Neural progenitor cell (in vitro differentiated cells): ENCODE data around the gene SDF4. TPM values are rescaled to one million over a fixed set of nuclear protein-coding genes. Genes with fewer than 3 reads are reported as not detected.
"Not testable (repeated sequence)": the region's sequence is repeated elsewhere in the genome, so short reads cannot be mapped to it uniquely, and the experiment has no call there.

Experiments
- DNase-seq: peaks from one replicate; pipeline ENCODE4 v3.0.0-alpha.2; 2016; ENCODE audit warnings: low spot score
- H2AFZ ChIP-seq: fragments of 200-600 bp; sonication (generic); replicated peaks from 2 replicates; pipeline ENCODE4 v1.6.1; 2016; ENCODE audit warnings: antibody characterized with exemption
- H3F3A ChIP-seq: fragments of 200-600 bp; sonication (generic); 2 replicates; pipeline ENCODE4 v1.6.1; 2016; ENCODE audit warnings: antibody characterized with exemption, low read depth
- H3K27ac ChIP-seq: fragments of 200-600 bp; sonication (generic); 2 replicates; pipeline ENCODE4 v1.5.1; 2016; ENCODE audit warnings: mild to moderate bottlenecking
- H3K27me3 ChIP-seq: fragments of 200-600 bp; sonication (generic); 2 replicates; pipeline ENCODE4 v1.6.1; 2016; ENCODE audit warnings: mild to moderate bottlenecking, moderate library complexity
- H3K36me3 ChIP-seq: fragments of 200-600 bp; sonication (generic); 2 replicates; pipeline ENCODE4 v1.5.1; 2016
- H3K4me1 ChIP-seq: fragments of 200-600 bp; sonication (generic); 2 replicates; pipeline ENCODE4 v1.6.1; 2016; ENCODE audit warnings: mixed run types
- H3K4me2 ChIP-seq: fragments of 200-600 bp; sonication (generic); 2 replicates; pipeline ENCODE4 v1.6.1; 2016
- H3K4me3 ChIP-seq: fragments of 200-600 bp; sonication (generic); 2 replicates; pipeline ENCODE4 v1.5.1; 2016
- H3K79me2 ChIP-seq: fragments of 200-600 bp; sonication (generic); 2 replicates; pipeline ENCODE4 v1.6.1; 2016; ENCODE audit warnings: low read depth
- H3K9ac ChIP-seq: fragments of 200-600 bp; sonication (generic); 2 replicates; pipeline ENCODE4 v1.6.1; 2016
- H3K9me3 ChIP-seq: fragments of 200-600 bp; sonication (generic); 2 replicates; pipeline ENCODE4 v1.5.1; 2016; ENCODE audit warnings: low read depth
- H4K20me1 ChIP-seq: fragments of 200-600 bp; sonication (generic); 2 replicates; pipeline ENCODE4 v1.6.1; 2016; ENCODE audit warnings: low read depth
- H3K27ac Mint-ChIP-seq: 3 replicates; pipeline ENCODE4 v1.8.0; 2021; ENCODE audit warnings: mixed read lengths
- H3K27me3 Mint-ChIP-seq: 2 replicates; pipeline ENCODE4 v1.8.0; 2022; ENCODE audit warnings: low read depth, mild to moderate bottlenecking, inconsistent platforms, moderate library complexity, mixed read lengths; ENCODE audit not compliant: insufficient read depth
- H3K36me3 Mint-ChIP-seq: 3 replicates; pipeline ENCODE4 v1.8.0; 2021; ENCODE audit warnings: mixed read lengths
- H3K4me1 Mint-ChIP-seq: 3 replicates; pipeline ENCODE4 v1.8.0; 2021; ENCODE audit warnings: mixed read lengths
- H3K4me3 Mint-ChIP-seq: 3 replicates; pipeline ENCODE4 v1.8.0; 2021; ENCODE audit warnings: mild to moderate bottlenecking, moderate library complexity, mixed read lengths
- H3K9me3 Mint-ChIP-seq: 3 replicates; pipeline ENCODE4 v1.8.0; 2020; ENCODE audit warnings: mixed read lengths
- CTCF ChIP-seq: fragments of 200-600 bp; sonication (generic); IDR thresholded peaks from 2 replicates; pipeline ENCODE4 v1.5.1; 2017; ENCODE audit warnings: antibody characterized with exemption, mild to moderate bottlenecking
- EZH2 ChIP-seq: fragments of 200-600 bp; sonication (generic); IDR thresholded peaks from 2 replicates; pipeline ENCODE4 v1.6.1; 2017; ENCODE audit warnings: antibody characterized with exemption, mild to moderate bottlenecking, moderate library complexity
- EZH2phosphoT487 ChIP-seq: fragments of 200-600 bp; sonication (generic); IDR thresholded peaks from 2 replicates; pipeline ENCODE4 v1.6.1; 2017; ENCODE audit warnings: antibody characterized with exemption
- total RNA-seq: library from RNA; depleted of rRNA; stranded (reverse); fragments of >200 nt; gene quantifications from 2 replicates; pipeline ENCODE4 v1.2.3, GENCODE V29; 2015; ENCODE audit warnings: low replicate concordance

SDF4 gene
- total RNA-seq, 1 donor from 2014 or later, result 16.6 TPM

DNA sequence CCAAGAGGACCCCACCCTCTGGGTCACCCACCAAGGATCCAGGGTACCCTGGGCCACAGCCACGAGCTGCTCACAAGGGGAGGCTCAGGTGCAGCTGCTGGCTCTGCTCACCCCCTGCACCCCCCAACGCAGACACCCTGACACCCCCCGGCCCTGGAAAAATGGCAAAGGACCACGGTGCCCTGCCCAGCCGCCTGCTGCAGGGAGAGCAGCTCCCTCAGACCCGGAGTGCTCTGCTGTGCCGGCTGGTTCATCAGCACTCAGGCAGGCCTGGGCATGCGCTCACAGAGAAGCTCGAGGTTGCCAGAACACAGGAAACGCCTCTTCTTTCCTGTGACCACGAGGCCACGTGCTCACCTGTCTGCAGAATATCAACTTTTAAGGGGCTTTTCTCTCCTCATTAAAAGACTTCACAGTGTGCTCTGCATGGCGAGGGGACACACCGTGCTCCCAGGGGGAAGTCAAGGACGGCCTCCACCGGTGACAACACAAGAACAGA lies 19.0 kb upstream of the SDF4 start:
- TF ChIP-seq EZH2 (no peak), CTCF (no peak), EZH2phosphoT487 (no peak)
- H3F3A ChIP-seq, result peaks cover 8% of the 10 kb centered on the region
- Mint-ChIP-seq H3K4me1 (no peaks in the 10 kb centered on the region), H3K27ac (peak overlapping the region; percentile 79), H3K36me3 (peaks cover 9% of the 10 kb centered on the region), H3K9me3 (no peaks in the 10 kb centered on the region), H3K4me3 (no peak overlapping the region), H3K27me3 (peaks cover 5% of the 10 kb centered on the region)
- H3K9me3 ChIP-seq, result no peaks in the 10 kb centered on the region
- no peaks in the 10 kb centered on the region for H3K79me2 ChIP-seq
- H3K36me3 ChIP-seq, result no peaks in the 10 kb centered on the region
- H2AFZ ChIP-seq, result no peak overlapping the region
- H4K20me1 ChIP-seq, result peaks cover 15% of the 10 kb centered on the region
- no peak for DNase-seq
- peaks cover 5% of the 10 kb centered on the region for H3K4me1 ChIP-seq
- H3K27me3 ChIP-seq, result peaks cover 26% of the 10 kb centered on the region
- no peak overlapping the region for H3K4me3 ChIP-seq
- H3K4me2 ChIP-seq, result no peak overlapping the region
- H3K27ac ChIP-seq, result no peak overlapping the region
- H3K9ac ChIP-seq, result no peak overlapping the region

GRCh38 chr1:1248009-1248913 lies 16.5 kb upstream of the SDF4 start:
- H4K20me1 ChIP-seq, result peaks cover 19% of the 10 kb centered on the region
- not testable (repeated sequence) for H3K9ac ChIP-seq, H3K4me1 Mint-ChIP-seq, H3K4me3 Mint-ChIP-seq, H3K4me1 ChIP-seq, H3K27me3 Mint-ChIP-seq, H3K9me3 Mint-ChIP-seq, H3K79me2 ChIP-seq, H2AFZ ChIP-seq, H3K4me2 ChIP-seq, H3K4me3 ChIP-seq, H3K9me3 ChIP-seq, H3K36me3 Mint-ChIP-seq, H3K27ac ChIP-seq, H3K36me3 ChIP-seq, DNase-seq, H3K27ac Mint-ChIP-seq
- H3F3A ChIP-seq, result peaks cover 12% of the 10 kb centered on the region
- peaks cover 30% of the 10 kb centered on the region for H3K27me3 ChIP-seq

DNA sequence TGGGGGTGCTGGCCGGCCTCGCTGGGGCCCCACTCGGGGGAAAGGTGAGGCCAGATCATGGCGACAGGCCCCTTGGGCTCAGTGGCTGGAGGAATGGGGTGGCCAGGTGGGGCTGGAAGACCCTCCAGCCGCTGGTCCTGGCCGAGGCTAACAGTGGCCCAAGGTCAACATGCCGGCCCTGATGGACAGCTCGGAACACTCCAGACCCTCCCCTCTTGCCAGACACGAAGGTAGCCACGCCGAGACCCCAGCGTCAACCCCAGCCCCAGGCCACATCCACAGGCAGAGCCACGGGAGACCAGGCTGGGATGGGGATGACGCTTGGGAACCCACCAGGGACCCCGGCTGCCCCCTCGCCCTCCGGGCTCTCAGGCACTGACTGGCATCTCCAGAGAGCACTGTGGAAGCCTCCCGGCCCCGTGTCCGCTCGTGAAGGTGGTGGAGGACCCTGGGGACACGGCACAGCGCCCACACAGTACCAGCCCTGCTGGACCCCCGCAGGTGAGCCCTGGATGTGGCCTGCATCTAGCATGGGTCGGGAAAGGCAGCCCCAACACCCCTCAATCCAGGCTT lies 15.6 kb upstream of the SDF4 start:
- Mint-ChIP-seq H3K36me3 (peaks cover 2% of the 10 kb centered on the region), H3K4me3 (no peak overlapping the region), H3K9me3 (no peaks in the 10 kb centered on the region), H3K27ac (no peak overlapping the region), H3K27me3 (peaks cover 4% of the 10 kb centered on the region), H3K4me1 (no peaks in the 10 kb centered on the region)
- peaks cover 5% of the 10 kb centered on the region for H3K4me1 ChIP-seq
- no peak overlapping the region for H3K9ac ChIP-seq
- no peaks in the 10 kb centered on the region for H3K9me3 ChIP-seq
- no peak for DNase-seq
- peak overlapping the region; percentile 68 for H3K4me2 ChIP-seq
- H3K27me3 ChIP-seq, result peaks cover 30% of the 10 kb centered on the region
- H3K4me3 ChIP-seq, result no peak overlapping the region
- H3K27ac ChIP-seq, result no peak overlapping the region
- H3K36me3 ChIP-seq, result no peaks in the 10 kb centered on the region
- H2AFZ ChIP-seq, result no peak overlapping the region
- TF ChIP-seq CTCF, result no peak
- TF ChIP-seq EZH2, result no peak
- TF ChIP-seq EZH2phosphoT487, result no peak
- no peaks in the 10 kb centered on the region for H3K79me2 ChIP-seq
- peaks cover 12% of the 10 kb centered on the region for H3F3A ChIP-seq
- H4K20me1 ChIP-seq, result peaks cover 19% of the 10 kb centered on the region
